Measurements from ENCODE around the gene DISC1. TPM values are rescaled to one million over a fixed set of nuclear protein-coding genes. Genes with fewer than 3 reads are reported as not detected.

DISC1 gene
- polyA plus RNA-seq, 1 of the 3 experiments (the other 2 are of a cell fraction): 1.7 TPM

- TF ChIP-seq REST (IDR thresholded peaks at IDR 0.05; ENCODE audit: low read depth, low read length) (no peak), PBX3 (IDR thresholded peaks at IDR 0.05) (0 out of 2 replicates have a peak, but pooled peaks have one; percentile 17)
- H4K20me1 ChIP-seq (ENCODE audit: insufficient read depth): no peaks in the 10 kb centered on the region
- no peak overlapping the region for H3K4me3 ChIP-seq (ENCODE audit: low read depth in 2 of 2, low read length in 1 of 2)
- ChIA-PET POLR2A (no interaction called here), CTCF (interaction anchor here (0.7 to 3.8 kb wide), 7 partner anchors 11 to 76 kb away, joined by 3 to 23 read pairs (median 3); no protein-coding TSS in a partner anchor)
- no peak overlapping the region for H3K27ac ChIP-seq (ENCODE audit: low read depth in 2 of 2, low read length in 1 of 2)
- no peaks in the 10 kb centered on the region for H3K79me2 ChIP-seq (ENCODE audit: insufficient read depth)
- H3K36me3 ChIP-seq (replicated peaks in 1 of 2; ENCODE audit: control insufficient read depth in 1 of 2, insufficient read depth in 2 of 2, low read length in 1 of 2): peaks cover 0 to 4% of the 10 kb centered on the region in 2 experiments
- H3K4me1 ChIP-seq (ENCODE audit: control insufficient read depth in 1 of 2, insufficient read depth in 2 of 2, low read depth in 1 of 2, low read length in 1 of 2): peaks cover 0 to 9% of the 10 kb centered on the region in 2 experiments; a peak in 2 of 4 replicates
- no peaks in the 10 kb centered on the region for H3K27me3 ChIP-seq (ENCODE audit: insufficient read depth)
- no peak overlapping the region for H2AFZ ChIP-seq (ENCODE audit: low read depth)
- no peak for DNase-seq
- no peaks in the 10 kb centered on the region for H3K9me3 ChIP-seq
- no peak overlapping the region for H3K9ac ChIP-seq
- WGBS (ENCODE audit: low lambda C conversion rate): 75% methylated on average over 2 of the region's 2 CpGs
- H3K9me2 ChIP-seq: no peaks in the 10 kb centered on the region
- no peak overlapping the region for H3K4me2 ChIP-seq
- H3F3A ChIP-seq (replicated peaks; ENCODE audit: insufficient read depth): no peaks in the 10 kb centered on the region
Measured at GRCh38 chr1:231807541-231807940, 181.0 kb downstream of the DISC1 start.

- Histone ChIP-seq H2AFZ (ENCODE audit: low read depth) (no peak overlapping the region), H3K79me2 (ENCODE audit: insufficient read depth) (no peaks in the 10 kb centered on the region), H3K4me3 (ENCODE audit: low read depth in 2 of 2, low read length in 1 of 2) (no peak overlapping the region), H3K27ac (ENCODE audit: low read depth in 2 of 2, low read length in 1 of 2) (no peak overlapping the region), H3K9me2 (no peaks in the 10 kb centered on the region), H4K20me1 (ENCODE audit: insufficient read depth) (no peaks in the 10 kb centered on the region), H3K9me3 (no peaks in the 10 kb centered on the region), H3K9ac (no peak overlapping the region), H3K36me3 (replicated peaks in 1 of 2; ENCODE audit: control insufficient read depth in 1 of 2, insufficient read depth in 2 of 2, low read length in 1 of 2) (no peaks in the 10 kb centered on the region), H3K4me1 (ENCODE audit: control insufficient read depth in 1 of 2, insufficient read depth in 2 of 2, low read depth in 1 of 2, low read length in 1 of 2) (peaks cover 0 to 9% of the 10 kb centered on the region in 2 experiments; a peak in 2 of 4 replicates), H3K4me2 (no peak overlapping the region), H3F3A (replicated peaks; ENCODE audit: insufficient read depth) (no peaks in the 10 kb centered on the region), H3K27me3 (ENCODE audit: insufficient read depth) (no peaks in the 10 kb centered on the region)
- 79% methylated on average over 2 of the region's 3 CpGs for WGBS (ENCODE audit: low lambda C conversion rate)
- ChIA-PET CTCF (interaction anchor here (0.7 to 3.8 kb wide), 6 partner anchors 11 to 58 kb away, joined by 3 to 23 read pairs (median 4); no protein-coding TSS in a partner anchor), POLR2A (no interaction called here)
- DNase-seq: no peak
- TF ChIP-seq USF1 (IDR thresholded peaks at IDR 0.05; ENCODE audit: borderline replicate concordance, low read depth): no peak
- no peak for TF ChIP-seq ZBTB33 (IDR thresholded peaks at IDR 0.05; ENCODE audit: borderline replicate concordance, low read depth)
- no peak for TF ChIP-seq FOXJ3 (CRISPR knock-in tag; IDR thresholded peaks at IDR 0.05)
- no peak for TF ChIP-seq SIN3A (IDR thresholded peaks at IDR 0.05; ENCODE audit: borderline replicate concordance, low read depth, low read length)
- TF ChIP-seq RAD21 (IDR thresholded peaks at IDR 0.05; ENCODE audit: low read length): no peak
- no peak for TF ChIP-seq GABPA (IDR thresholded peaks at IDR 0.05; ENCODE audit: low read depth)
Measured at GRCh38 chr1:231808116-231808515, 181.5 kb downstream of the DISC1 start.

All from SK-N-SH (cell line).